Karpas-422 (cell line): Measurements from ENCODE around the gene MAPRE3. TPM values are rescaled to one million over a fixed set of nuclear protein-coding genes. Genes with fewer than 3 reads are reported as not detected.

ENCODE experiments used
- DNase-seq: peaks from one replicate; pipeline ENCODE4 v3.0.0-alpha.2; 2015
- H2AFZ ChIP-seq: fragments of 200-600 bp; sonication (generic); 2 replicates; pipeline ENCODE4 v1.6.1; 2014; ENCODE audit warnings: antibody characterized with exemption, low read length, mixed read lengths
- H3K27ac ChIP-seq: fragments of 200-600 bp; sonication (generic); 2 replicates; pipeline ENCODE4 v1.5.1; 2014; ENCODE audit warnings: mild to moderate bottlenecking, low read length, moderate library complexity
- H3K27me3 ChIP-seq: fragments of 200-600 bp; sonication (generic); 2 replicates; pipeline ENCODE4 v1.6.1; 2014; ENCODE audit warnings: low read length, mixed read lengths
- H3K36me3 ChIP-seq: fragments of 200-600 bp; sonication (generic); 2 replicates; pipeline ENCODE4 v1.6.1; 2014; ENCODE audit warnings: low read length, mixed read lengths; ENCODE audit not compliant: insufficient read depth
- H3K4me1 ChIP-seq: fragments of 200-600 bp; sonication (generic); 2 replicates; pipeline ENCODE4 v1.6.1; 2014; ENCODE audit warnings: mild to moderate bottlenecking, low read length, mixed read lengths
- H3K4me2 ChIP-seq: fragments of 200-600 bp; sonication (generic); 2 replicates; pipeline ENCODE4 v1.6.1; 2014; ENCODE audit warnings: low read length, low read depth, mild to moderate bottlenecking; ENCODE audit not compliant: poor library complexity, severe bottlenecking
- H3K4me3 ChIP-seq: fragments of 200-600 bp; sonication (generic); 2 replicates; pipeline ENCODE4 v1.5.1; 2014; ENCODE audit warnings: mild to moderate bottlenecking, antibody characterized with exemption, low read length, mixed read lengths
- H3K79me2 ChIP-seq: fragments of 200-600 bp; sonication (generic); 2 replicates; pipeline ENCODE4 v1.6.1; 2014; ENCODE audit warnings: mild to moderate bottlenecking, low read length, mixed read lengths
- H3K9ac ChIP-seq: fragments of 200-600 bp; sonication (generic); 2 replicates; pipeline ENCODE4 v1.6.0; 2014; ENCODE audit warnings: low read length
- H3K9me2 ChIP-seq: fragments of 200-600 bp; sonication (generic), shearing (Covaris generic); replicated peaks from 2 replicates; pipeline ENCODE4 v1.6.0; 2014; ENCODE audit warnings: mild to moderate bottlenecking, low read length, moderate library complexity; ENCODE audit not compliant: insufficient read depth
- H3K9me3 ChIP-seq: fragments of 300-700, 200-600 bp; sonication (generic); 2 replicates; pipeline ENCODE4 v1.6.1; 2014; ENCODE audit warnings: low read length, mixed read lengths
- H4K20me1 ChIP-seq: fragments of 200-600 bp; sonication (generic); 2 replicates; pipeline ENCODE4 v1.6.1; 2014; ENCODE audit warnings: mild to moderate bottlenecking, antibody characterized with exemption, low read length, low read depth; ENCODE audit not compliant: insufficient read depth
- total RNA-seq: library from RNA; depleted of rRNA; stranded (reverse); fragments of >200 nt; shearing (Covaris generic); gene quantifications from 2 replicates; pipeline ENCODE4 v1.2.3, GENCODE V29; 2014; ENCODE audit warnings: low replicate concordance

MAPRE3 gene
- total RNA-seq, 1 experiment from 2014 or later, result 0.30 TPM

DNA sequence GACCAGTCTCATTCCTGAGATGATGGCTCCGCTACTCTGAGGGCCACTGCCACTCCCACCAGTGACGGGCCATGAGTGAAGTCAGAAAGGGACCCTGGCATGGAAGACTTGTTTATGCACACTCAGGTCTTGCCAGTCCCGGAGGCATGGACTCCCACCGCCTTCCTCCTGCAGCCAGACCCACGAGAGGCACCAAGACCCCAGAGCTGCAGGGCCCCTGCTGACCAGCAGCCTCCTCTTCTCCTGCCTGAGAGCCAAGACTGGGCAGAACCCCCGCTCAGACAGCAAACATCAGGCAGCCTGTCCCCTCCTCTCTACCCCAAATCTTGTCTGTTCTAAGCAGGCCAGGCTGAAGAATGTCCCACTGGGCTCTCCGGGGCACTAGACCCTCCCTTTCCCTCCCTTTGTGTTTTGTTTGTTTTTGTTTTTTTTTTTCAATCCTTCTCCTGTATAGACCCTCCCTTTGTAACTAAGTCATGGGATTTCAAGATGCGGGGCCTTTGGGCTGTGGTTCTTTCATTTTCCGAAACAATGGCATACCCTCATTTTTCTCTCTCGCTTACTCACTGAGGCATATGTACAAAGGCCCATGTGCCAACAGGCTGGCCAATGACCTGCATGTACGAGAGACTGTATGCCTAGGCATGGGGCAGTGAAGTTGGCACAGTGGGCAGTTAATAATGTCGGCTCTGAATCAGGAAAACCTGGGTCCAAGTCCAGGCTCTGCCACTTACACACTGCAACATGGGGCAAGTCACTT lies 24.3 kb upstream of the MAPRE3 start:
- Histone ChIP-seq H3K9ac (no peak overlapping the region), H3K9me2 (no peaks in the 10 kb centered on the region), H3K27ac (no peak overlapping the region), H3K79me2 (no peaks in the 10 kb centered on the region), H3K36me3 (no peaks in the 10 kb centered on the region), H2AFZ (no peak overlapping the region), H4K20me1 (no peaks in the 10 kb centered on the region), H3K4me2 (no peak overlapping the region), H3K4me1 (peaks cover 5% of the 10 kb centered on the region), H3K9me3 (no peaks in the 10 kb centered on the region), H3K27me3 (no peaks in the 10 kb centered on the region), H3K4me3 (no peak overlapping the region)
- DNase-seq, result no peak

DNA sequence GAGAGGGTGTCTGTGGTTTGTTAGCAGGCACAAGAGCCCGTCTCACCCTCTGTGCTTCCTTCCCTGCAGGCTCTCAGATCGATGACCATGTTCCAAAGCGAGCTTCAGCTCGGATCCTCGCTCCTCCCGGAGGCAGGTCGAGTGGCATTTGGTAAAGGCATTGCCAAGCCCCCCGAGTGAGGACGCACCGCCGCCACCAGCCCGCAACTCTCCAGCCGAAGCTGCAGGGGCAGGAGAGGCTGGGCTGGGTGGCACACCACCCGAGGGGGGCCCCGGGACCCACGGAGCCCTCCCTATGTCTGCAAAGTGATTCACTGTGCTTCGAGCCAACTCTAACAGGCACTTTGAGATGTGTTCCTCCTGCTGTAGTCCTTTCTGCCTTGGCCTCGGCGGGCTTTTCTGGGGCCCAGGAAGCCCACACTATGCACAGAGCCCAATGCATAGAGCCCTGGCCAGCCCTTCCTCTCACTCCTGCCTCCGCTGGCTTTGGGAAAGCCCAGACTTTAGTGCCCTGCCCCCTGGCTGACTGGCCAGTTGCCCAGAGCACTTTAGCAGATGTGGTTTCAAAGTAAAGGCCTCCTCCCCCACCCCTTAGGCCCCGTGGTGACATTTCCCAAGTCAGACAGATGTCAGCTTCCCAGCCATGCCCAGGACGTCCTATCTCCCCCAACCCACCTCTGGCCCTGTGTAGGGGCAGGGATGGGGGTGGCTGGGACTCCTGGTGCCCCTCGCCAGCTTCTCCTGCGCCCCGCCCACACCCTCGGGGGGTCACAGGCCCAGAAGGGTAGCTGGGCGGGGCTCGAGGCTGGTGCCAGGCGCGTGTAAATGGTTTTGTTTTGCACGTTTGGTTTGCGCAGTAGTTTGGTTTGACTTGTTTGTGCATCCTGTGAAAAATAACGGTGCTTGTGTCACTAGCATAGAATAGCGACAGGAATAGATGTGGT lies 23.3 kb upstream of the MAPRE3 start:
- no peak overlapping the region for H3K27ac ChIP-seq
- H3K4me3 ChIP-seq, result no peak overlapping the region
- H3K4me2 ChIP-seq, result no peak overlapping the region
- H3K9me2 ChIP-seq, result no peaks in the 10 kb centered on the region
- no peaks in the 10 kb centered on the region for H3K4me1 ChIP-seq
- H3K79me2 ChIP-seq, result no peaks in the 10 kb centered on the region
- no peaks in the 10 kb centered on the region for H3K9me3 ChIP-seq
- no peaks in the 10 kb centered on the region for H3K36me3 ChIP-seq
- H4K20me1 ChIP-seq, result no peaks in the 10 kb centered on the region
- no peaks in the 10 kb centered on the region for H3K27me3 ChIP-seq
- H3K9ac ChIP-seq, result no peak overlapping the region
- DNase-seq, result no peak
- H2AFZ ChIP-seq, result no peak overlapping the region

DNA sequence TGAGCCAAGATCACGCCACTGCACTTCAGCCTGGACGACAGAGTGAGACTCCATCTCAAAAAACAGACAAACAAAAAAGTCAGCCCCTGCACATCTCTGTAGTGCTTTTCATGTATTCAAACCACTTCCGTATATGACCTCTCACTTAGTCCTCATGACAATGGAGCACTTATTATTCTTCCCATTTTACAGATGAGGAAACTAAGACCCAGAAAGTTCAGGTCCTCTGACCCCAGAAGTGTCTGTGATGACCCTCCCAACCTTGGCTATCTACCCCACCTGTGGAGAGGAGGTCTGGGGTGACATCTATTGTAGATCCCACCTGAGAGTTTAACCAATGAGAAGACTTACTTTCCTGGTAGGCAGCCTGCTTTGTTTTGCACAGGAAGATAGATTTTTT lies 21.6 kb upstream of the MAPRE3 start:
- Histone ChIP-seq H3K4me2 (no peak overlapping the region), H2AFZ (no peak overlapping the region), H3K36me3 (no peaks in the 10 kb centered on the region), H3K4me3 (no peak overlapping the region), H3K27ac (no peak overlapping the region), H3K9me2 (no peaks in the 10 kb centered on the region), H3K9ac (no peak overlapping the region), H3K79me2 (no peaks in the 10 kb centered on the region), H3K9me3 (no peaks in the 10 kb centered on the region), H3K27me3 (no peaks in the 10 kb centered on the region), H4K20me1 (no peaks in the 10 kb centered on the region), H3K4me1 (no peaks in the 10 kb centered on the region)
- DNase-seq, result no peak

DNA sequence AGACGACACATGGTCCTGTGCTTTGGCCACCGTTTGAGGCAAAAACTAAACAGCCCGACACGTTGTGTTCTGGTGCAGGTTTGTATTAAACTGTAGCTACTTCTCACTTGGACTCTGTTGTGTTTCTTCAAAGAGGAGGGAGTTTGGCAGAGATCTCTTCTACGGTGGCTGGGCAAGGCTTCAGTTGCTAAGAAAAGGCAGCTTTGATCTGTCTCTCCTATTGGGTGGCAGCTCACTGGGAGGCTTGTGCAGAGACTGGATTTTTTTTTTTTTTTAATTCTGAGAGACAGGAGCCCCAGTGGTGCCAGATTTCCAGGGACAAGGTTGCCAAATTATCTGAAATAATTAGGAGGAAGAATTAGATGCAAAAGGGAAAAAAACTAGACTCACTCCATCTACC lies 20.2 kb upstream of the MAPRE3 start:
- Histone ChIP-seq H3K9me2 (no peaks in the 10 kb centered on the region), H4K20me1 (no peaks in the 10 kb centered on the region), H3K79me2 (no peaks in the 10 kb centered on the region), H3K4me3 (no peak overlapping the region), H3K27me3 (no peaks in the 10 kb centered on the region), H3K36me3 (no peaks in the 10 kb centered on the region), H3K9me3 (no peaks in the 10 kb centered on the region), H3K9ac (no peak overlapping the region), H3K27ac (no peak overlapping the region), H2AFZ (no peak overlapping the region), H3K4me2 (no peak overlapping the region), H3K4me1 (no peaks in the 10 kb centered on the region)
- no peak for DNase-seq

DNA sequence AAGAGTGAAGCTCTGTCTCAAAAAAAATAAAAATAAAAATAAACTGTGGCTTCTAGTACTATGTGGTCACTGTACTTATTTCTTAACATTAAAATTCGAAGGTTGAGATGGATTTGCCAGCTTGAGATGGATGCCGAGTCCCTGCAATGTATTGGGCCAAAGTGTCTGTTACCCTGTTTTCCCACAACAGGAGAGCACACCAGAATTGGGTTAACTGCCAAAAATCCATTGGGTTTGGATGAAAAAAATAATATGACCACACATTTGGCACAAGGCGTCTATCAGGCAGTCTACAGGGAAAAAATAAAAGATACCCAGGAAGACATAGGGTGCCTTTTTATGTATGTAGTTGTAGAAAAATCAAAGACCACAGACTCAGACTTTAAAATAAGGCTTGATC lies 19.2 kb upstream of the MAPRE3 start:
- Histone ChIP-seq H3K4me3 (no peak overlapping the region), H3K9me2 (no peaks in the 10 kb centered on the region), H3K36me3 (no peaks in the 10 kb centered on the region), H3K79me2 (no peaks in the 10 kb centered on the region), H2AFZ (no peak overlapping the region), H3K27ac (no peak overlapping the region), H3K4me1 (no peaks in the 10 kb centered on the region), H3K27me3 (no peaks in the 10 kb centered on the region), H4K20me1 (no peaks in the 10 kb centered on the region), H3K4me2 (no peak overlapping the region), H3K9me3 (no peaks in the 10 kb centered on the region), H3K9ac (no peak overlapping the region)
- DNase-seq, result no peak

DNA sequence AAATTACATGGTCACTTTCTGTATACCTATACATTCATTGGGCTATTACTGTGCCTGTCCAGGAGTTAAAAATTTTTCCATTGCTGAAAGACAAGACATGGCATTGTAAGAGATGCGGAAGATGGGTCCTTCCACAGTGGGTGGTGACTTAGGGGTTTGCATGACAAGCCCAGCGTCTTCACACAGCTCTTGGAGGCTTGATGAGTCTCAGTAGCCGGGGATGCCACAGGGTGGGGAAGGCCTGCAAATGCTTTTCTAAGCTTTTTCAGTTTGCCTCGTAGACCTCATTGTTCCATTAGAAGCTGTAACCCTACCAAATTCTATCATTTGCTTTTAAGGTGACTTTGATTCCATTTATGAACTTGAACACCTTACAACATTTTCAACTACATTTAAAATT lies 18.1 kb upstream of the MAPRE3 start:
- Histone ChIP-seq H3K27ac (no peak overlapping the region), H3K27me3 (no peaks in the 10 kb centered on the region), H3K4me2 (no peak overlapping the region), H3K4me1 (no peaks in the 10 kb centered on the region), H3K9me2 (no peaks in the 10 kb centered on the region), H4K20me1 (no peaks in the 10 kb centered on the region), H3K9me3 (no peaks in the 10 kb centered on the region), H2AFZ (no peak overlapping the region), H3K9ac (no peak overlapping the region), H3K4me3 (no peak overlapping the region), H3K36me3 (no peaks in the 10 kb centered on the region), H3K79me2 (no peaks in the 10 kb centered on the region)
- no peak for DNase-seq

DNA sequence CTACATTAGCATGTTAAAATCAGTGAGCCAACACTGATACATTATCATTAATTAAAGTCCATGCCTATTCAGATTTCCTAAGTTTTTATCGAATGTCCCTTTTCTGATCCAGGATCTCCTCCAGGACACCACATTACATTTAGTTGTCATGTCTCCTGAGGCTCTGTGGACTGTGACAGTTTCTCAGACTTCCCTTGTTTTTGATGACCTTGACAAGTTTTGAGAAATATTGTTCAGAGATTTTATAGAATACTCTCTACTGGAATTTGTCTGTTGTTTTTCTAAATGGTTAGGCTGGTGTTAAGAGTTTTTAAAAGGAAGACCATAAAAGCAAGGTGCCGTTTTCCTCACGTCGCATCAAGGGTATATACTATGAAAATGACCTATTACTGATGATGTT lies 16.3 kb upstream of the MAPRE3 start:
- H4K20me1 ChIP-seq, result no peaks in the 10 kb centered on the region
- H3K4me2 ChIP-seq, result no peak overlapping the region
- H3K79me2 ChIP-seq, result no peaks in the 10 kb centered on the region
- no peaks in the 10 kb centered on the region for H3K9me3 ChIP-seq
- no peak overlapping the region for H3K27ac ChIP-seq
- H3K27me3 ChIP-seq, result no peaks in the 10 kb centered on the region
- no peak overlapping the region for H3K9ac ChIP-seq
- no peak overlapping the region for H3K4me3 ChIP-seq
- H3K4me1 ChIP-seq, result no peaks in the 10 kb centered on the region
- no peak for DNase-seq
- H2AFZ ChIP-seq, result no peak overlapping the region
- no peaks in the 10 kb centered on the region for H3K9me2 ChIP-seq
- no peaks in the 10 kb centered on the region for H3K36me3 ChIP-seq

DNA sequence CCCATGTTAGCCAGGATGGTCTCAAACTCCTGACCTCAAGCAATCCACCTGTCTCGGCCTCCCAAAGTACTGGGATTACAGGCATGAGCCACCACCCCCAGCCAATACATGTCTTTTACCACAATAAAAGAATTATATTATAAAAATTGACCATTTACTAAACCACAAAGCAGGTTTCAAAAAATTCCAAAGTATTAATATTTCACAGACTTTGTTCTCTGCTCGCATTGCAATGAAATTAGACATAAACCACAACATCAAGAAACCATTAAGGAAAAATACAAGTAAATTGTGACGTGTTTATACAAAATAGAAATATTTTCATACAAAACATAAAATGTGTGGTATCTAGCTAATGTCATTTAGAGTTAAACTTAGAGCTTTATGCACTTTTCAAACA lies 13.4 kb upstream of the MAPRE3 start:
- Histone ChIP-seq H3K4me2 (no peak overlapping the region), H3K27ac (no peak overlapping the region), H3K79me2 (no peaks in the 10 kb centered on the region), H3K9me3 (no peaks in the 10 kb centered on the region), H4K20me1 (no peaks in the 10 kb centered on the region), H3K27me3 (no peaks in the 10 kb centered on the region), H3K9me2 (no peaks in the 10 kb centered on the region), H2AFZ (no peak overlapping the region), H3K9ac (no peak overlapping the region), H3K4me1 (peaks cover 7% of the 10 kb centered on the region; the same call in 1 of the 2 replicates), H3K36me3 (no peaks in the 10 kb centered on the region), H3K4me3 (no peak overlapping the region)
- DNase-seq, result no peak
